ENCODE data around the gene SPAG7.

SPAG7 gene

DNA sequence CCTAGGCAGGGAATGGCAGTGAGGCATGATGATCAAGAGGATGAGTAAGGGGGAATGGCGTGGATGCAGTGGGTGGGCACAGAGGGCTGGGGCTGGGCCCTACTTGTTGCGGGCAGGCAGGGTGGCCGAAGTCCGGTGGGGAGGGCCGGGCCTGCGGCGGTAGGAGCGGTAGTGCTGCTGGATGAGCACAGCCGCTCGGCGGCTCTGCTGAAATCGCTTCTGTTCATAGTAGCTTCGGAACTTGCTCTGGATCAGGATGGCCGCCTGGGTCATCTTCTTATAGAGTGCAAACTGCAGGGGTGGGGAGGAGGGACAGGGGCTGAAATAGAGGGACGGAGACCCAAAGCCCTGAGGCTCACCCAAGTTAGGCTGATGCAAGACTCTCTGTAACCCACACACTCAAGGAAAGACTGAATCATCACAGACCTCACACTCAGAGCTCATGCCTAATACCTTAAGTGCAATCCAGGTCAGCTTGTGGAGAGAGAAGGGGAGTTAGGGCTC lies 1.5 kb upstream of the SPAG7 start:
- no peak overlapping the region for H2AFZ ChIP-seq (ENCODE audit: low read length)
- H3K27me3 ChIP-seq (ENCODE audit: insufficient read depth, low read length): no peaks in the 10 kb centered on the region
- peak overlapping the region; percentile 92 for H3K9ac ChIP-seq (ENCODE audit: low read length)
- no peaks in the 10 kb centered on the region for H3K9me2 ChIP-seq (ENCODE audit: low read depth, low read length)
- peaks cover 58% of the 10 kb centered on the region; the same call in 1 of the 2 replicates for H3K36me3 ChIP-seq (ENCODE audit: insufficient read depth, low read length)
- H4K20me1 ChIP-seq (ENCODE audit: insufficient read depth, low read length): no peaks in the 10 kb centered on the region
- no peaks in the 10 kb centered on the region for H3F3A ChIP-seq (ENCODE audit: insufficient read depth, low read length)
- H3K4me2 ChIP-seq (ENCODE audit: low read length): peak overlapping the region; percentile 81
- H3K79me2 ChIP-seq (ENCODE audit: insufficient read depth, low read length): 0 out of 2 replicates have a peak, but pooled peaks cover 3% of the 10 kb centered on the region
- H3K4me3 ChIP-seq (ENCODE audit: low read depth, low read length, poor library complexity, severe bottlenecking): peak overlapping the region; percentile 84
- TF ChIP-seq EZH2 (IDR thresholded peaks at IDR 0.05; ENCODE audit: borderline replicate concordance, low read length): no peak
- TF ChIP-seq CTCF (IDR thresholded peaks at IDR 0.05; ENCODE audit: low read length): no peak
- H3K4me1 ChIP-seq (ENCODE audit: insufficient read depth, low read length, severe bottlenecking): peaks cover 25% of the 10 kb centered on the region
- no peaks in the 10 kb centered on the region for H3K9me3 ChIP-seq (ENCODE audit: low read length)
- peak overlapping the region; percentile 71 for H3K27ac ChIP-seq (ENCODE audit: low read depth, low read length, poor library complexity, severe bottlenecking)

DNA sequence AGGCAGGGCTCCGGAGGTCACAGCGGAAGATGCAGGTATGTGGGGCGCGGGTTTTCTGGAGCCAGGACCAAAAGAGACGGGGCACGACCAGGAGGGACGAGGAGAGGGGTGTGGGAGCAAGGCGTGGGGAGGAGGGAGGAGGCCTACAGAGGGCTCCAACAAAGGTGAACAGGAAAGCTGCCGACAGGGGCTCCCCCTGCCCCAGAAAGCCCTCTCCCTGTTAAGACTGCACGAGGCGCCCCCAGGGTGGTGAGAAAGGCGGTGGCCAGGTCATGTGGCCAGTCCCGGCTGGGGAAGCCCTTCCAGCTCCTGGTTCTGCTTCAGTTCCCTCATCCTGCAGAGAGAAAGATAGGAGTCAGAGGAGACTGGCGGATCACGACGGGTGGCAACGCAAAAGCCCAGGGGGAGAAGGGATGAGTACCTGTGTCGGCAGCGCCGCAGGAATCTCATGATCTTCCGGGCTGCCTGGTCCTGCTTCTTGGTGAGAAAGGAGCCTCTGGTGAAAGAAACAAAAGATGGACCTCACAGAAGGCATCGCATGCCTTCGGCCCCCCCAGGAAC lies 949 bp upstream of the SPAG7 start:
- no peaks in the 10 kb centered on the region for H3K9me2 ChIP-seq (ENCODE audit: low read depth, low read length)
- peak overlapping the region; percentile 71 for H3K27ac ChIP-seq (ENCODE audit: low read depth, low read length, poor library complexity, severe bottlenecking)
- H3K9me3 ChIP-seq (ENCODE audit: low read length): no peaks in the 10 kb centered on the region
- H3K4me1 ChIP-seq (ENCODE audit: insufficient read depth, low read length, severe bottlenecking): peaks cover 25% of the 10 kb centered on the region
- H3K4me3 ChIP-seq (ENCODE audit: low read depth, low read length, poor library complexity, severe bottlenecking): peak overlapping the region; percentile 84
- H4K20me1 ChIP-seq (ENCODE audit: insufficient read depth, low read length): no peaks in the 10 kb centered on the region
- no peak for TF ChIP-seq CTCF (IDR thresholded peaks at IDR 0.05; ENCODE audit: low read length)
- no peak for TF ChIP-seq EZH2 (IDR thresholded peaks at IDR 0.05; ENCODE audit: borderline replicate concordance, low read length)
- peak overlapping the region; percentile 81 for H3K4me2 ChIP-seq (ENCODE audit: low read length)
- H3K9ac ChIP-seq (ENCODE audit: low read length): peak overlapping the region; percentile 92
- H3K36me3 ChIP-seq (ENCODE audit: insufficient read depth, low read length): peaks cover 52% of the 10 kb centered on the region; the same call in 1 of the 2 replicates
- H3K27me3 ChIP-seq (ENCODE audit: insufficient read depth, low read length): no peaks in the 10 kb centered on the region
- 0 out of 2 replicates have a peak, but pooled peaks cover 3% of the 10 kb centered on the region for H3K79me2 ChIP-seq (ENCODE audit: insufficient read depth, low read length)
- no peaks in the 10 kb centered on the region for H3F3A ChIP-seq (ENCODE audit: insufficient read depth, low read length)
- no peak overlapping the region for H2AFZ ChIP-seq (ENCODE audit: low read length)

- no peak for TF ChIP-seq EZH2 (IDR thresholded peaks at IDR 0.05; ENCODE audit: borderline replicate concordance, low read length)
- TF ChIP-seq CTCF (IDR thresholded peaks at IDR 0.05; ENCODE audit: low read length): no peak
- no peaks in the 10 kb centered on the region for H3K9me2 ChIP-seq (ENCODE audit: low read depth, low read length)
- H3K9ac ChIP-seq (ENCODE audit: low read length): peak overlapping the region; percentile 92
- no peaks in the 10 kb centered on the region for H4K20me1 ChIP-seq (ENCODE audit: insufficient read depth, low read length)
- 0 out of 2 replicates have a peak, but pooled peaks cover 3% of the 10 kb centered on the region for H3K79me2 ChIP-seq (ENCODE audit: insufficient read depth, low read length)
- no peaks in the 10 kb centered on the region for H3K27me3 ChIP-seq (ENCODE audit: insufficient read depth, low read length)
- H2AFZ ChIP-seq (ENCODE audit: low read length): no peak overlapping the region
- H3F3A ChIP-seq (ENCODE audit: insufficient read depth, low read length): no peaks in the 10 kb centered on the region
- no peaks in the 10 kb centered on the region for H3K9me3 ChIP-seq (ENCODE audit: low read length)
- H3K36me3 ChIP-seq (ENCODE audit: insufficient read depth, low read length): peaks cover 37% of the 10 kb centered on the region; the same call in 1 of the 2 replicates
- peak overlapping the region; percentile 84 for H3K4me3 ChIP-seq (ENCODE audit: low read depth, low read length, poor library complexity, severe bottlenecking)
- H3K27ac ChIP-seq (ENCODE audit: low read depth, low read length, poor library complexity, severe bottlenecking): peak overlapping the region; percentile 90
- H3K4me2 ChIP-seq (ENCODE audit: low read length): peak overlapping the region; percentile 81
- H3K4me1 ChIP-seq (ENCODE audit: insufficient read depth, low read length, severe bottlenecking): peaks cover 25% of the 10 kb centered on the region
These were observed 626 bp downstream of the SPAG7 start for GRCh38 chr17:4966844-4967538.

Measured in OCI-LY1 (cell line).